ENCODE measurements around the gene ACBD5.

DNA sequence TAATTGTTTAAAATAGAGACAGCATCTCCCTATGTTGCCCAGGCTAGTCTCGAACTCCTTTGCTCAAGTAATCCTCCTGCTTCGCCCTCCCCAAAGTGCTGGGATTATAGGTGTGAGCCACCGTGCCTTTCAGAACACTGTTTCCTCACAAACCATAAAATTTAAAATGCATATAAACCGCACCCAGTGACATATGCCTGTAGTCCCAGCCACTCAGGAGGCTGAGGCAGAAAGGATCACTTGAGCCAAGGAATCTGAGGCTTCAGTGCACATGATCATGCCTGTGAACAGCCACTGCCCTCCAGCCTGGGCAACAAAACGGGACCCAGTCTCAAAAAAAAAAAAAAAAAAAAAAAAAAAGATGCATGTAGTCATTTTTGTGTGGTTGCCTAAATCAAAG is 36.8 kb downstream of the ACBD5 start:
- TF ChIP-seq POLR2A (IDR thresholded peaks at IDR 0.05; ENCODE audit: low read depth) (no peak), CTCF (IDR thresholded peaks at IDR 0.05) (no peak)

Data from esophagus muscularis mucosa (tissue), 3 donors.